NCI-H345 (cell line): Measurements from ENCODE around the gene CRYZL1.

Source experiments
- DNase-seq: peaks from one replicate; lab custom pipeline; 2025; lab: John Stamatoyannopoulos, UW

The CRYZL1 gene

GRCh38 chr21:33661146-33661545 is 19.6 kb upstream of the CRYZL1 start:
- DNase-seq, result no peak

- DNase-seq, result no peak
Measured at GRCh38 chr21:33660406-33660805, 18.9 kb upstream of the CRYZL1 start.

- no peak for DNase-seq
Measured at GRCh38 chr21:33659568-33659949, 18.0 kb upstream of the CRYZL1 start.

DNA sequence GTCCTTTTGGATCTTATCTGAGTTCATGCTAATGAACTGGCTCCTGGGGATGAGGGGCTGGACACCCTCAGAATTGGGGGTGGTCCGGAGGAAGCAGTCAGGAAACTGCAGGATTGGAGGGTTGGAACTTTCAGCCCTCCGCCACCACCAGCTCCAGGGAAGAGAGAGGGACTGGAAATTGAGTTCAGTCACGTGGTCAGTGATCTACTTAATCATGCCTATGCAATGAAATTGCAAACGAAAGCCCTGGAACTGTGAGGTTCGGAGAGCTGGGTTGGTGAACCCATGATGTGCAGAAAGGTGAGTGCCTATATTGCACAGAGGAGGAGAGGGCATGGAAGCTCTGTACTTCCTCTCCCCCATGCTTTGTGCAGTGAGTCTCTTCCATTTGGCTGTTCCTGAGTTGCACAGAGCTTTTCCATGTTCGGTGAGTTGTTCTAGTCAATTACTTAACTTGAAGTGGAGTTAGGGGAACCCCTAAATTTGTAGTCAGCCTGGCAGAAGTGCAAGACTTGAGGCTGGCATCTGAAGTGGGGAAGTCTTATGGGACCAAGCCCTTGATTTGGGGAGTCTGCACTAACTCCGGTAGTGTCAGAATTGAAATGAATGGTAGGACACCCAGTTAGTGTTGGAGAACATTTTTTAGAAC is 17.5 kb upstream of the CRYZL1 start:
- DNase-seq, result no peak

DNA sequence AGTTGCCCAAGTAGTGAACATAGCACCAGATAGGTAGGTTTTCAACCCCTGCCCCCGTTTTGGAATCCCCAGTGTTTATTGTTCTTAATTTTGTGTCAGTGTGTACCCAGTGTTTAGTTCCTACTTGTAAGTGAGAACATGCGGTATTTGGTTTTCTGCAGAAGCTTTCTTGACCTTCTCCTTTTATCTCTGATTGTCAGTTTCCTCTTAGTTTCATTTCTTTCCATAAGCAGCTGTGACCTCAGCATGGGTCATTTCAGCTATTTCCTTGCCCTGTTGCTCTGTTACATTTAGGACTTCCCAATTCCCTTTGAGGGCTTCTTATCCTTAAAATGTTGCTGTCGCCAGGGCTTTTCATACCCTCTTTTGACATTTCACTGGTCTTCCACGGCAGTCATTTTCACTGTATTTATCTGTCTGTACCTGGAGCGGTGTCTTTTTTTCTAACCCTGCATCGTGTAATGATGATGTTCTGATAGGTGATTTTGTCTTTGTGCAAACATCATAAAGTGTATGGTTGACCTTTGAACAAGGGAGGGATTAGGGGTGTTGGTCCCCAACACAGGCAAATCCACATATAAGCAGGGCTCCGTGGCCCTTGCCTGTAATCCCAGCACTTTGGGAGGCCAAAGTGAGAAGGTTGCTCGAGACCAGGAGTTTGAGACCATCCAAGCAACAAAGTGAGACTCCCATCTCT is 15.7 kb upstream of the CRYZL1 start:
- no peak for DNase-seq

DNA sequence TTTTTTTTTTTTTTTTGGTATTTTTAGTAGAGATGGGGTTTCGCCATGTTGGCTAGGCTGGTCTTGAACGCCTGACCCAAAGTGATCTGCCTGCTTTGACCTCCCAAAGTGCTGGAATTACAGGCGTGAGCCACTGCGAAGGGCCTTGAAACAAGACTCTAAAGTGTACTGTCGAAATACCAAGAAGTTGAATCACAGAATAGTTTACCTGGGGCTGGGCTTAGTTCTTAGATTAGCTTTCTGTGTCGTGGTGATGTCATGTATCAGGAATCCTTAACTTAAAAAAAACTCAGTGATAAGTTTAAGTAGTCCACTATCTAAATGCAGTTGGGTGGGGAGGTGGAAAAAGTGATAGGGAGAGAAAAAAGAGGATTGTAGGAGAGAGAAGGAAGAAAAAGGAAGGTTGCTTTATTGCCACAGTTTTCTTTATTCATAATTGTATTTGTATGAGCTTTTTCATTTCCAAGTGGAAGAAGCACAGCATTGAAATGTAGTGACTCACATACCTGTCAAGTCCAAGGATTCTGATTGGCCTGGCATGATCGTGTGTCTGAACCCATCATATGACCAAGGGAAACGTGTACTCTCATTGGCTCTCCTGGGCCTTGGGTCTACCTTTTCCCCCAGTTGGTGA is 14.2 kb upstream of the CRYZL1 start:
- DNase-seq, result no peak

DNA sequence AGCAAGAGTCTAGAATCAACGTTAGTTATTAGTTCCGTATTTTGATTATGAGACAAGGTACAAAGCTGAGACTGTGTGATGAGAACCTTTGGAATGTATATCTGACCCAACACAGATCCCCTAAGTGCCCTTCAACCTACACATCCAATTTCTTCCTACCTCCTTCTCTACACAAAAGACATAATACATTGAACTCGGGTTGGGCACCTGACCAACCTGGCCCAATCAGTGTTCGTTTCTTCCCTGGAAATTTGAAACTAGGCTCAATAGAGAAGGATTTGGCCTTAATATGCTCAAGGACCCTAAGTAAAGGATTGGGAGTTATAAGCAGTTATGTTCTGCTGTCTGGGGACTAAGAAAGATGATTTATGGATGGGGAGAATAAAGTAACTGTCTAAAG is 12.9 kb upstream of the CRYZL1 start:
- no peak for DNase-seq

DNA sequence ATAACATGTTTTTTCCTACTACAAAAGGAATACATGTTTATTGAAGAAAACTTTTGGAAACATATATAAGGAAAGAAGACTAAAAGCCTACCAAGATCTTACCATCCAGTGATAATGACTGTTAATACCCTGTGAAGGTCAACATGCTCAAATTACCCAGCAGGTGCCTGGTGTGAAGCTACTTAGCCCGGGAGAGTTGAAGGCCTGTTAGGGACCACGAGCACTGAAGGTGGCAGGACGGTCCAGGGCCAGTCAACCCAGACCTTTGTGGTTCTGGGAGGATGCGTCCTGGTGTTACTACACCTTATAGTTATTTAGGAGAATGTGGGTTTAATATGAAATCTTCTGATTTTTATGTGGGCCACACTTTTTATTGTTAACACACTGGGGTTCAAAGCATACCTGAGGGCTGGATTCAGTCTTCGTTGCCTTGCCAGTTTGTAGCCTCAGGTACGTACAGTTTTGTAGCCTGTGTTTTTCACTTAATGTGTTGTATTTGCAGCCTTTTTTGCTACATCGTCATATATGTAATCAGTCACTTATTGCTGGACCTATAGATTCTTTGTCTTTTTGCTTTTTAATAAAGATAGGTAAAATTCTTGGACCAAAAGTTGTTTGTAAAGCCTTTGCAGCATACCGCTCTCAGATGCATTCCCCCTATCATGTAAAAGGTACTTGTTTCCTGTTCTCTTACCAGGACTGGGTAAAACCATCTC is 10.6 kb upstream of the CRYZL1 start:
- DNase-seq, result no peak

GRCh38 chr21:33650929-33651509 is 9.5 kb upstream of the CRYZL1 start:
- DNase-seq, result no peak

DNA sequence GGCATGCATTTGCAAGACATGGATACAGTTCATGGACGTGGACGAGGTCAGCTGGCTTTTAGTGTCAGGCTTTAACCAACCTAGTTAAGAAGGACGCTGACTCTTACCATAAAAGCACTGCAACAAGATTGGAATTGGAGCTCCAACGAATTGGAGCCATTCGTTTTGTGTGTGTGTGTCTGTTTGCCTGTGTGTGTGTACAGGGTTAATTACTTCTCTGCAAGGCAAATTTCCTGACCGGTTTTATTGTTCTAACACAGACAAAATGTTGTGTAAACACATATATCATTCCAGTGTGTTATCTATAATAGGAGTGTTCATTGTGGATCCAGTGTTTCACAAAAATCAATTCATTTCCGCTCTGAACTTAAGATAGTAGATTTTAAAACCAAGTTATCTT is 8.7 kb upstream of the CRYZL1 start:
- DNase-seq, result no peak

DNA sequence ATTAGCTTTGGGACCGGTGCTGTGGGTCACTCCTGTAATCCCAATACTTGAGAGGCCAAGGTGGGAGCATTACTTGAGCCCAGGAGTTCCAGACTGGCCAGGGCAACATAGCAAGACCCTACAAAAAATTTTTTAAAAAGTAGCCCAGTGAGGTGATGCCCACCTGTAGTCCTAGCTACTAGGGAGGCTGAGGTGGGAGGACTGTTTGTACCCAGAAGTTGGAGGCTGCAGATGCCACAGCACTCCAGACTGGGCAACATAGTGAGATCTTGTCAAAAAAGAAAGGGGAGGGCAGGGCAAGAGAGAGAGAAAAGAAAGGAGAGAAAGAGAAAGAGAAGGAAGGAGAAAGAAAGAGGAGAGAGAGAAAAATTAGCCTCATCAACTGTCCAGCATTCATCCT is 7.0 kb upstream of the CRYZL1 start:
- DNase-seq, result no peak

GRCh38 chr21:33647587-33647986 is 6.0 kb upstream of the CRYZL1 start:
- DNase-seq, result no peak

DNA sequence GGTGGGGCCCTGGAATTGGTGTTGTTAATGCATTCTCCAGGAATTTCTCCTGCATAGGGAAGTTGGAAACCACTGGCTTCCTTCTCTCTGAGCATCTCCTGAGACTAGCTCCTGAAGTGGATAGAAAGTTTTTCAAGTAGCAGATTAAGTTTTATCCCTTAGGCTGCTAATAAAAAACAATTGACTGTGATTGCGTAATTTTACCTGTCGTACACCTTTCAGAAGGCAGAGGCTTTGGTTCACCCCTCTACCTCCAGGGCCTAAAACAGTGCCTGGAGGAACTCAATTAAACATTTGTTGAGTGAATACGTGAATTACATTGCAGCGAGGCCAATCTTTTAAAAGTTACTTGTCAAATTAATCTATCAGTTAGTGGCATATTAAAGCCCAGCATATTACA is 4.2 kb upstream of the CRYZL1 start:
- DNase-seq, result no peak

GRCh38 chr21:33644383-33645074 is 3.0 kb upstream of the CRYZL1 start:
- no peak for DNase-seq

DNA sequence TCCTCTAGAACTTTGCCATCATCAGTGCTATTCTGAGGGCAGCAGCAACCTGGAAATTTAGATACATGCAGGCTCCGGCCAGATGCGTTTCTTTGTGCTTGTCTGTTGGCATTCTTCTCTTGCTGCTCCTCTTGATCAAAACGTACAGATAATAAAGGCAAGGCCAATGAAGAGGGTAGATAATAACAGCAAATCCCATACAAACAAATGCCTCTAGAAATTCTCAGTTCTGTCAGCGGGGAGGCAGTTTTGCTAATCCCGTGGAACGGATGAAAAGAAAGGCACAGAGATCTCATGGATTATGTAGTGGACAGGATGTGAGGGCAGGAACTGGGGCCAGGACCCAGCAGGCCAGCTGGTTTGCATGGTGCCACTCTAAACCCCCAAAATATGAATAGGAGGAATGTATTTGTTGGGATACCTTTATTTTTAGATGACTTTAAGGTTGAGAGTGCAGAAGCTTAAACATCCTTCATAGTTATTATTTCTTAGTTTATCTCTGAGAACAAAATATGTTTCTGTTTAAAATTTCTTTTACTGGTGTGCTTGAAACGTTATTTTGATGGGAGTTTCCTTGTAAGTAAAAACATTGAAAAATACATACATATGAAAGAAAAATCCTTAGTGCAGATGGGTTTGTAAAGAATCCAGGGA is 2.2 kb upstream of the CRYZL1 start:
- no peak for DNase-seq

DNA sequence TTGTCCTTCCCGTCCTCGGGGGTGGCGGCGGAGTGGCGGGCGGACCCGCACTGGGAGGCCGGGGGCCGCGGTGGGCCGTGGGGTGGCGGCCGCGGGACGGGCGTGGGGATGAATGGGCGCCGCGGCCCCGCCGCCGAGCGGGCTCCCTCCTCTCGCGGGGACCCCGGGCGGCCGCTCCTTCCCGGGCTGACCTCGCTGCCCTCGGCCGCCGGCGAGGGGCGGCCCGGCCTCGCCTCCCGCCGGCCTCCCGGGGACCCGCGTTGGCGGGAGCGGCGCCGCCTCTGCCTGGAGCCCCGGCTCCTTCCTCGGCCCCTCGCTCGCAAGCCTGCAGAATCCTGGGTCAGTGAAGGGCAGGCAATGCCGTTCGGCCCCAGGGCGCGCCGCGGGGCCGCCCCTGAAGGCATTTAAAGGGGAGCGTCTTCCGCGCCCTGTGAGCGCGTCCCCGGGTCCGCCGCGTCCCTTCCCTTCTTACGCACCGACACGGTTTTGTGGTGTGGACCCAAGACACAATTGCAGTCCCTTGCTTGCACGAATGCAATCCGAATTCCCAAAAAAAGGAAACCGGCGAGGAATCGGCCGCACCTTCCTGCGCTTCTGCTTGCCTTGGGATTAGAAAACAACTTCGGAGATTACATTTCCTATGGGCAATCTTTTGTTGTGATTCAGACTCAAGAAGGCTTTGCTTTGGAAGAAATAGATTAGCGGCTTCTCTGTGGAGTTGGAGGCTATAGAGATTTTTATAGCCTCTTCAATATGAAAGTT is 1.5 kb upstream of the CRYZL1 start:
- DNase-seq, result peak; percentile 49

DNA sequence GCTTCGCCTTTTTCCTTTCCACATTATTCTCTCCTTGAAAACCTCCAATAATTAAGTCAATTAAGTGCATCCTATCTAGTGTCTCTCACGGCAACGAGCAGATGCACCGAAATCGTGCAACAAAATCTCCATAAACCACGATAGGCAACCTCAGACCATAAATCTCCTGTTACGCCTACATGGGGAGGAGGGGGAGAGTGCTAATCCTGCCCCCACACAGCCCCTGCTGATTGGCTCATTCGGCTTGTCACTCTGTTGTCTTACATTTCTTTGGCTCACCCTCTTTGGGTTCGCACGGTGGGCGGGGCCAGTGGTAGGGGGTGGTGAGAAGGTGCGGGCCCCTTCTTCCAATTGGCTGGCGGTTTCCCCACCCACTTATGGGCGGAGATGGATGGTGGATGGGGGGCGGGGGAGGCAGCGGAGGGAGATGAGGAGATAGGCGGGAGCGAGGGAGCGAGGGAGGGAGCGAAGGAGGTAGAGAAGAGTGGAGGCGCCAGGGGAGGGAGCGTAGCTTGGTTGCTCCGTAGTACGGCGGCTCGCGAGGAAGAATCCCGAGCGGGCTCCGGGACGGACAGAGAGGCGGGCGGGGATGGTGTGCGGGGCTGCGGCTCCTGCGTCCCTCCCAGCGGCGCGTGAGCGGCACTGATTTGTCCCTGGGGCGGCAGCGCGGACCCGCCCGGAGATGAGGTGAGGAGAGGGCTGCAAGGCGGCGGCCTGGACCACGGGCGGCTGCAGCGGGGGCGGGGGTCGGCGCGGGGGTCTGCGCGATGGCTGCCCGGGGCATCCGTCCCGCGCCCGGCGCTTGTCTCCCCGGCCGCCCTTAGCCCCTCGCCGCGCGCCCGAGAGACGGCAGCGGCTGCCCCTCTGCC is 720 bp upstream of the CRYZL1 start, which contains the start of gene ITSN1:
TSS of gene ITSN1 (plus strand) at position 475 of the 869 bp plus-strand sequence. CDS start 76,328 bp downstream, outside the sequence.
- DNase-seq, result peak; percentile 100

DNA sequence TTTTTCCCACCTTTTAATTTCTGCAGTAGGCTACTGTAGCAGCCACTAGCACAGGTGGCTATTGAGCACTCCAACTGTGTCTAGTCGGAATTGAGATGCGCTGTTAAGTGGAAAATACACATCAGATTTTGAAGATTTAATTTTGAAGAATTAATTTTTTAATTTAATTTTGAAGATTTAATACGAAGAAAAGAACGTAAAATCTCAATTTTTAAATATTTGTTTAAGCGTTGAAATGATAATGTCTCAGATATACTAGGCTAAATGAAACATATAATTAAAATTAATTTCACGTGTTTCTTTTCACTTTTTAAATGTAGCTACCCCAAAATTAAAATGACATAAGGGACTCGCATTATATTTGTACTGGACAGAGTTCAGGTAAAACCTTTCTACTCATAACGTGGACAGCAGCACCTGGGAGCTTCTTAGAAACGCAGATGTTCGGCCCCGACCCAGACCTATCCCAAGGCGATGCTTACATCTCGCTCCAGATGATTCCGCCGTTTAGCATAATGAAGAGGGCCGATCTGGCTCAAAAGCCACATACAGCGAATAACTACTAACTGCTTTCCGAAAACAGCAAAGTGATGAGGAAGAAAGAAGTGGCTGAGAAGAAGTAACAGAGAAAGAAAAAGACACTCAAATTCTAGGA is 717 bp downstream of the CRYZL1 start:
- peak; percentile 36 for DNase-seq

- DNase-seq, result no peak
Measured at GRCh38 chr21:33634254-33634653, 7.3 kb downstream of the CRYZL1 start.
